NCI-H526 treated with DMSO at 0.1 percent for 48 hours (cell line): ENCODE measurements around the gene ARHGAP11A.

ENCODE experiments used
- DNase-seq: peaks from one replicate; lab custom pipeline; 2025; lab: John Stamatoyannopoulos, UW

The ARHGAP11A gene

GRCh38 chr15:32656091-32656490 lies 40.8 kb downstream of the ARHGAP11A start:
- DNase-seq = peak; percentile 44

GRCh38 chr15:32656496-32656895 lies 41.2 kb downstream of the ARHGAP11A start:
- DNase-seq = no peak

DNA sequence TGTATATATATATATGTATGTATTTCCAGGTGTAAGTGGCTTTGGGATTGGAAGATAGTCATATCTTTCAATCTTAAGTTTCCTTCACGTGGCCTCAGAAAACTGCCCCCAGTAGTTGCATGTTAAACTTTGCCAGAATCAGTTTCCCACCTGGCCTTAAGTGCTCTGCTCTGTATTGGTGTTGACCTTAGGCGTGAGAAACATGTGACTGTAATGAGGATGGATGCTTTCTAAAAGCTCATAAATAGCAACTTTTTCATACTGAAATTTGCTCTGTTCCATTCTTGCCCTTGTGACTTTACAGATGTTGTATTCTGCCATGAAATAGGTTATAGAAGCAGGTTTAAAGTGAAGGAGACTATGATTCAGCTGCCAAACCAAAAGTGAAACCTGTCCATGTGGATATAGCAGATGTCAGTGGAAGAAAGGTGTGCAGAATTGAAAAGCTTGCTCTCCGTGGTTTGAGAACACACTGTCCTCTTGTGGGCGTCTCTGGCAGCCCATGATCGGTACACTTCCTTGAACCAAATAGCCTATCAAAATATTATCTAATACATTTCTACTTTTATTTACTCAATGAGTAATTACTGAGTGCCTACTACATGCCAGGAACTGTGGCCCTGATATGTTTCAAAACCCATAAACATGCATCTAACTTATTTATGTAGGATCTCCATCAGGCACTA lies 42.0 kb downstream of the ARHGAP11A start:
- no peak for DNase-seq

DNA sequence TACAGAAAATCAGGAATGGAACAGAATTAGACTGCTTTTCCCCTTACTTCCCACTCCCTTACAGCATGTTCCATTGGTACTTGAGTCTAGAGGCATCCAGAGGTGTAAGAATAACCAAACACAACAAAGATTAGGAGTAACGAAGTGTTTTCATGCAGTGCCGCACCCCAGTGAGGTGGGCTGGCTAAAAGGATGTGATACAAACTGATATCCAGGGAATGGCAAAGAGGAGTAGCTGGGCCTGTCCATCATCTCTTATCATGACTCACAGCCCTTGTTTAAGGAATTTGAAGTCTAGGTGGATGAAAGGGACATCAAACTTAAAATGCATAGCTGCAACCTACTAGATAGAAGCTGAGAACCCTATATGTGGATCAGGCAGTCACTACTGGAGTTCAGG lies 42.6 kb downstream of the ARHGAP11A start:
- no peak for DNase-seq

- DNase-seq = peak; percentile 32
These were observed 44.2 kb downstream of the ARHGAP11A start for GRCh38 chr15:32659340-32660155.

- DNase-seq = no peak
These were observed 48.4 kb downstream of the ARHGAP11A start for GRCh38 chr15:32663671-32664070.

DNA sequence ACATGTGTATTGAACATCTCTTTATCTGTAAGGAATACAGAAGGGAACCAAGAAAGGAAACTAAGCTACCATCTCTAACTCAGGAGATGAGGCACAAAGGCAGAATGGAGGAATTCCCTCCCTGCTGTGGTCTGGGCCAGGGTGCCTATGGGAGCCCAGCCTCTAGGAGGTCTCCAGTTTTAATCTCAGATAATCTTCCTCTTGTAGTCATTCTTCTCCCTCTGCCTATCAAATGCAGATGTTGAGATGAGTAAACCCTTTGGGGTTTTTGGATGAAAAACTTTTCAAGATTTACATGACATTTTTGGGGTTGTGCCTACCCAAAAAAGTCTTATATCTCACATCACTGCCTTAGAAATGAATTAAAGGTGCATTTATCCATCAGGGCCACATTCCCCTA lies 49.5 kb downstream of the ARHGAP11A start:
- DNase-seq = no peak

DNA sequence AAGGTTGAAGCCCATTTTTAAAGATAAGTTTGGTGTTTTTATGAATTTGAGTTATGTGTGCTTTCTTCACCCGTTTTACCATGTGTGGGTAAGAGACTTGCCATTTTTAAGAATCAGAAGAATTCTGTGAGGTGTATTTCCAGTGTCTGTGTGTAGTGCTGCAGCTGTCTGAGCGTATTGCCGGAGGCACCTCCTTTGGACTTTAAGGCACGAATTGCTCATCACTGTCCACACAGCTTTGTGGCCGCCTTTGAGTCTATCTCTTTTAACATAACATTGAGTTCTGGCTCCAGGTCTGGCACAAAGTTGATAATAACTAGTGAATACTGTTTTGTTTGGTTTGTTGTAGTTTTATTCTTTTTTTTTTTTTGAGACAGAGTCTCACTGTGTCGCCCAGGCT lies 52.0 kb downstream of the ARHGAP11A start:
- DNase-seq = no peak

- DNase-seq = no peak
These were observed 53.6 kb downstream of the ARHGAP11A start for GRCh38 chr15:32668942-32669341.

- peak; percentile 84 for DNase-seq
These were observed 54.8 kb downstream of the ARHGAP11A start for GRCh38 chr15:32669896-32670611.

- DNase-seq = peak; percentile 84
These were observed 55.3 kb downstream of the ARHGAP11A start for GRCh38 chr15:32670623-32671022.

GRCh38 chr15:32671339-32672325 lies 56.3 kb downstream of the ARHGAP11A start:
- no peak for DNase-seq

DNA sequence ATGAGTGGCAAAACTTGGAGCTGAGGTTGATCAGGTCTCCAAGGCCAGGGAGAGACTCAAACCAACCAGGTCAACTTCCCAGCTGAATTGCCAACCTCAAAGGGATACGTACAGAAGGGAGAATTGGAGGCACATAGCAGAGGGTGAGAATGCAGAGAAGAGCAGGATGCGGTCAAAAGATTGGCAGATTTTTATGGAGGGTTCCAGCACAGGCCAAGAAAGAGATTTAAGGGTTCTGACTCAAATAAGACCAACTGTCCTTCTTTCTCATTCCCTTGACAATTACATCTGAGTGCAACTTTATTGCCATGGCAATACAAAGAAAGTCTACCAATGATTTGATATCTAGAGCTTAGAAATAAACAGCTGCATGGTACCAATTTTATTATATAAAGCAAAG lies 59.4 kb downstream of the ARHGAP11A start:
- no peak for DNase-seq

DNA sequence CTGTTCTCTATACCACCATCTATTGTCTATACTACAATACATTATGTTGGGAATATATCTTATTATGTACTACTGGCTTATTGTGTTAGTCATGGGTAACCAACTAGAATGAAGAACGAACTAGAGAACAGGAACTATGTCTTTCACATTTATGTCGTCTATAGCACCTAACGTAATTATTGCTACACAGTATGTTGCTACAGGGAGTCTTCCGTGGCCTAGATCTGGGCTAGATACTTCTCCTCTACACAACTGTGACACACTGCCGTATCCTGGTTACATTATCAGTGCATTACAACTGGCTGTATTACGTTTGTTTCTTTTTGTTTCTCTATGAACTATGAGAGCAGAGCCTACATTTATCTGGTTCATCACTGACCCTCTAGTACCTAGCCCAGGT lies 60.2 kb downstream of the ARHGAP11A start:
- no peak for DNase-seq

GRCh38 chr15:32676169-32676568 lies 60.9 kb downstream of the ARHGAP11A start:
- no peak for DNase-seq

- DNase-seq = peak; percentile 78
These were observed 62.0 kb downstream of the ARHGAP11A start for GRCh38 chr15:32677238-32677750.

- DNase-seq = no peak
These were observed 64.0 kb downstream of the ARHGAP11A start for GRCh38 chr15:32679298-32679690.

- DNase-seq = no peak
These were observed 67.3 kb downstream of the ARHGAP11A start for GRCh38 chr15:32682569-32682968.

DNA sequence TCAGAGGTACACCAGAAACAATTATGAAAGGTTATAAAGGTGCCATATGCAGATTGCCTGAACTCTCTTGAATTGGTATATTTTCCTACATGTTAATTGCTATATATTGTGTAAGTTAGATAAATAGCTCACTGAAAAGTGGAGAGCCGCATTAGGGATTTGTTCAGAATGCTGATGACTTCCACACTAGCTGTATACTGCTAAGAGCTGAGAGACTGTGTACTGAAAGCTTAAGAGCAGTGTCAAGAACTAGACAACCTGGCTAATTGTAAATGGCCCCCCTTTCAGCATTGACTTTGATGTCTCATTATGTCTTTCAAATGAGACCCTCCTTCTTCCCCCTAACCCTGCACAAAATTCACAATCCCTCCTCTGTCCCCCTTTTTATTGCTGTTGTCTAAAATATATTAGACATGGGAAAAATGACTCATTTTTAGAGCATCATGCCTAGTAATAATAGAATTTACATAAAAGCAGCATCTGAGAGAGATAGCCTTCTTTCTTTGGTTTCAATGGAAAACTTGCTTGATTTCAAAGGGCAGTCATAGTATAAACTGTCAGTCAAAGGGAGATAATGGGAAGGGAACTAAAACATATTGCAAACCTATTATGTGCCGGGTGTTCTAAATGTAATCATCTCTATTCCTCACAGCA lies 67.8 kb downstream of the ARHGAP11A start:
- no peak for DNase-seq

- DNase-seq = no peak
These were observed 68.7 kb downstream of the ARHGAP11A start for GRCh38 chr15:32683906-32684584.
